A673 (cell line): ENCODE results near the gene CARD9. TPM values are rescaled to one million over a fixed set of nuclear protein-coding genes. Genes with fewer than 3 reads are reported as not detected.

Source experiments
- BruUV-seq: library from RNA; stranded (reverse); fragments of 400-500 nt; replicated peaks from 2 replicates; lab custom pipeline; 2021; lab: Mats Ljungman, UMichigan
- CTCF ChIA-PET: fragments of 300-600 bp; sonication (Branson Sonifier 250); formaldehyde crosslinking; loops from one replicate; lab custom pipeline; 2022; ENCODE audit warnings: antibody characterized with exemption; lab: Charles Lee
- POLR2A ChIA-PET: fragments of 300-600 bp; sonication (Branson Sonifier 250); formaldehyde crosslinking; loops from one replicate; lab custom pipeline; 2022; ENCODE audit warnings: antibody characterized with exemption; ENCODE audit not compliant: low non-redundant PET; lab: Charles Lee
- DNase-seq: peaks from one replicate; pipeline ENCODE4 v3.0.0-alpha.2; 2015; ENCODE audit warnings: low spot score
- H3K27ac ChIP-seq: fragments of 200-600 bp; sonication (generic); 2 replicates; pipeline ENCODE4 v1.5.1; 2016; ENCODE audit warnings: mixed run types, low read depth, mild to moderate bottlenecking, mixed read lengths, antibody characterized with exemption, low read length; ENCODE audit not compliant: poor library complexity, severe bottlenecking
- H3K27me3 ChIP-seq: fragments of 200-600 bp; sonication (generic); replicated peaks from 2 replicates; pipeline ENCODE4 v1.6.1; 2017; ENCODE audit warnings: mixed run types, low read depth, mild to moderate bottlenecking, mixed read lengths, antibody characterized with exemption, low read length; ENCODE audit not compliant: insufficient read depth, poor library complexity
- H3K36me3 ChIP-seq: fragments of 200-600 bp; sonication (generic); 2 replicates; pipeline ENCODE4 v1.6.1; 2016; ENCODE audit warnings: mixed run types, mild to moderate bottlenecking, mixed read lengths, antibody characterized with exemption, low read length; ENCODE audit not compliant: insufficient read depth, poor library complexity, severe bottlenecking
- H3K4me1 ChIP-seq: fragments of 200-600 bp; sonication (generic); 2 replicates; pipeline ENCODE4 v1.6.1; 2017; ENCODE audit warnings: mixed run types, mild to moderate bottlenecking, mixed read lengths, antibody characterized with exemption, low read length; ENCODE audit not compliant: insufficient read depth, poor library complexity, severe bottlenecking
- H3K4me3 ChIP-seq: fragments of 200-600 bp; sonication (generic); 2 replicates; pipeline ENCODE4 v1.5.1; 2016; ENCODE audit warnings: low read depth, mixed run types, mild to moderate bottlenecking, mixed read lengths, low read length; ENCODE audit not compliant: poor library complexity, severe bottlenecking
- H3K9me3 ChIP-seq: fragments of 200-600 bp; sonication (generic); 2 replicates; pipeline ENCODE4 v1.6.1; 2016; ENCODE audit warnings: mixed run types, low read depth, mild to moderate bottlenecking, mixed read lengths, antibody characterized with exemption, low read length; ENCODE audit not compliant: poor library complexity, severe bottlenecking
- EZH2 ChIP-seq: fragments of 200-600 bp; sonication (generic); IDR thresholded peaks from 2 replicates; pipeline ENCODE4 v1.6.1; 2017; ENCODE audit warnings: borderline replicate concordance, low read depth, mild to moderate bottlenecking, mixed read lengths, antibody characterized with exemption, low read length; ENCODE audit not compliant: poor library complexity, severe bottlenecking
- intact Hi-C: fragments of 100-400 bp; cut with micrococcal nuclease; formaldehyde crosslinking; loops from one replicate; pipeline ENCODE4 v1.10.0; 2022; ENCODE audit not compliant: unreplicated experiment
- total RNA-seq: library from RNA; stranded (reverse); gene quantifications from 2 replicates; pipeline ENCODE4 v1.2.3, GENCODE V29; 2021
- TF ChIP-seq, protein P1 (sequence below): fragments of 300-800, 200-600 bp; sonication (generic); conservative IDR thresholded peaks from 2 replicates; pipeline ENCODE4 v1.5.1; 2017; ENCODE audit warnings: low read depth, mild to moderate bottlenecking, antibody characterized with exemption, low read length, moderate library complexity, mixed read lengths

The CARD9 gene
- total RNA-seq, 1 experiment from 2014 or later, result 5.4 TPM

DNA sequence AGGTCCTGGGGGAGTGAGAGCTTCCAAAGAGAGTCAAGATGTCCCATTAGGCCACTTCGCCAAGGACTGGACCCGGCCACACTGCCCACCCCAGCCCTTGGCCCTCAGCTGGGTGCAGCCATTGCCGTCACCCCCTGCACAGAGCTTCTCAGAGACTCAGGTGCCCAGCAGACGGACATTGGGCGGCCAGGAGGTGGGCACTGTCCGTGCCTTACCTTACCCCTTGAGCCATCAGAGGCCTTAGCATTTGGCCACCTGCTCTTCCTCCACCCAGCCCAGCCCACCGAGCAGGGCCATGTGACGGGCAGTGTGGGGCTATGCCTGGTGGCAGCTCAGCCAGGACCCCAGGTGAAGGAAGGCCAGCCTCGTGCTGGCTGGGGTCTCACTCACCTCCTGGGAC lies 6.6 kb downstream of the CARD9 start:
- DNase-seq, result no peak
- ChIA-PET CTCF (no interaction called here), POLR2A (no interaction called here)
- Histone ChIP-seq H3K27me3 (no peaks in the 10 kb centered on the region), H3K4me1 (peaks cover 5% of the 10 kb centered on the region), H3K36me3 (no peaks in the 10 kb centered on the region), H3K27ac (no peak overlapping the region), H3K9me3 (no peaks in the 10 kb centered on the region), H3K4me3 (no peak overlapping the region)
- intact Hi-C loops, result no loop called here
- BruUV-seq, result no TSS peak
- TF ChIP-seq EZH2, result no peak
- TF ChIP-seq, protein P1, sequence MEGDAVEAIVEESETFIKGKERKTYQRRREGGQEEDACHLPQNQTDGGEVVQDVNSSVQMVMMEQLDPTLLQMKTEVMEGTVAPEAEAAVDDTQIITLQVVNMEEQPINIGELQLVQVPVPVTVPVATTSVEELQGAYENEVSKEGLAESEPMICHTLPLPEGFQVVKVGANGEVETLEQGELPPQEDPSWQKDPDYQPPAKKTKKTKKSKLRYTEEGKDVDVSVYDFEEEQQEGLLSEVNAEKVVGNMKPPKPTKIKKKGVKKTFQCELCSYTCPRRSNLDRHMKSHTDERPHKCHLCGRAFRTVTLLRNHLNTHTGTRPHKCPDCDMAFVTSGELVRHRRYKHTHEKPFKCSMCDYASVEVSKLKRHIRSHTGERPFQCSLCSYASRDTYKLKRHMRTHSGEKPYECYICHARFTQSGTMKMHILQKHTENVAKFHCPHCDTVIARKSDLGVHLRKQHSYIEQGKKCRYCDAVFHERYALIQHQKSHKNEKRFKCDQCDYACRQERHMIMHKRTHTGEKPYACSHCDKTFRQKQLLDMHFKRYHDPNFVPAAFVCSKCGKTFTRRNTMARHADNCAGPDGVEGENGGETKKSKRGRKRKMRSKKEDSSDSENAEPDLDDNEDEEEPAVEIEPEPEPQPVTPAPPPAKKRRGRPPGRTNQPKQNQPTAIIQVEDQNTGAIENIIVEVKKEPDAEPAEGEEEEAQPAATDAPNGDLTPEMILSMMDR, result no peak

DNA sequence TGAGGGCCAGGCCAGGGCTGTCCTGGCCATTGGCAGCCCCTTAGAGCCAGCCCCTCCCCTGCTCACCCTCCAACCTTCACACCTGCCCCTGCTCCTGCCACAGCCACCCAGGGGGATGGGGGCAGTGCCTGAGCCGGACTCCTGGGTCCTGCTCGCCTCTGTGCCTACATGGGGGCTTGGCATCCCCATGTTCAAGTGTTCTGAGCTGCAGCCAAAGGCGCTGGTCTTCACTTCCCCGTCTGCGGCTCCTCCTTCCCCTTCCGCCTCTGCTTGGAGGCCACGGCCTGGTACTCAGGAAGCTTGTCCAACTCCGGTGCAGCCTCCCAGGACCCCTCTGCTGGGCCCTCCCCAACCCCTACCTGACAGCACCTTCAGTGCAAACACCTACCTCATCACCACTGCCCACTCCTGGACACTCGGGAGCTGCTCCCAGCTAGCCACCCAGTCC lies 7.7 kb downstream of the CARD9 start:
- Histone ChIP-seq H3K27me3 (no peaks in the 10 kb centered on the region), H3K27ac (no peak overlapping the region), H3K9me3 (no peaks in the 10 kb centered on the region), H3K36me3 (no peaks in the 10 kb centered on the region), H3K4me3 (no peak overlapping the region), H3K4me1 (peaks cover 5% of the 10 kb centered on the region)
- no peak for TF ChIP-seq EZH2
- TF ChIP-seq, protein P1, result no peak
- ChIA-PET POLR2A (interaction anchor here (0.5 kb wide), 1 partner anchor 286 kb away, joined by 12 read pairs; no protein-coding TSS in a partner anchor), CTCF (no interaction called here)
- DNase-seq, result no peak
- no TSS peak for BruUV-seq
- intact Hi-C loops, result no loop called here

DNA sequence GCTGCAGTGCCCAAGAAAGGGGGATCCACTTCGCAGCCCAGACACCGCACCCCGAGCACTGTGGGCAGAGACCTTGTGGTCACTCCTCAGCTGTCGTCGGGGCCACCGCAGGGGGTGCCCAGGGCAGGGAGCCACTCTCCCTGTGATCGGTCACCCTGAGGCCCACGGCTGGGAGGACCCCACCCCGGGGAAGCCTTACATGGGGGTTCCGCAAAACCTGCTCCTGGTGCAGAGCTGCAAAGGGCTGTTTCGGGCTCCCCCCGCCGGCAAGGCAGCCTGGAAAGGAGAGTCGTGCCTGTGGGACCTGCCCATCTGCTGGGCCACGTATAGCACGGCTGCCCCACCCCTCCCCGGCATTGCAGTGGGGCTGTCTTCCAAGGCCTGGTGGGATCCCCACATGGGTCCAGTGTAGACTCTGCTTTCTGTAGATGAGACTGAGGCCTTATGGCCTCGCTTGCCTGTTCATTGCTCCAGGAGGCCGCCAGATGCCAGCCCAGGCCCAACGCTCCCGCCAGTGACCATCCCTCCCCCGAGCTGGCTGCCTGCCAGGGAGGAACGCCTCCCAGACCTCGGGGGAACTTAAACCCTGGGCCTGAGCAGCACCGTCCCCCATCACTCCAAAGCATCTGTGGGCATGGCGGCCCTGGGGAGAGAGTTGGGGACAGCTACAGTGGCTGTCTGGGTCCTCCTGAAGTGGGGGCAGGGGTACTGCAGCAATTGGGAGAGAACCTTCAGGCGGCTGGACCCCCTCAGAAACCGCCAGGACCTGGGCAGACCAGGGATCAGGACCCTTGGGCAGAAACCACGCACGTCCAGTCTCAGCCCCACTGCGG lies 8.3 kb downstream of the CARD9 start:
- no peak for DNase-seq
- intact Hi-C loops, result no loop called here
- ChIA-PET POLR2A (no interaction called here), CTCF (no interaction called here)
- no TSS peak for BruUV-seq
- H3K4me3 ChIP-seq, result no peak overlapping the region
- H3K27me3 ChIP-seq, result no peaks in the 10 kb centered on the region
- H3K36me3 ChIP-seq, result no peaks in the 10 kb centered on the region
- H3K9me3 ChIP-seq, result no peaks in the 10 kb centered on the region
- H3K4me1 ChIP-seq, result peaks cover 5% of the 10 kb centered on the region
- no peak overlapping the region for H3K27ac ChIP-seq
- TF ChIP-seq EZH2, result no peak
- TF ChIP-seq, protein P1, result no peak
